LHCN-M2 (cell line): Measurements from ENCODE around the gene IFNGR2. TPM values are rescaled to one million over a fixed set of nuclear protein-coding genes. Genes with fewer than 3 reads are reported as not detected.
"Not testable (repeated sequence)": the region's sequence is repeated elsewhere in the genome, so short reads cannot be mapped to it uniquely, and the experiment has no call there.

Source experiments
- DNase-seq: peaks from one replicate; pipeline ENCODE4 v3.0.0-alpha.2; 2012; ENCODE audit warnings: low read depth
- total RNA-seq: library from RNA; depleted of rRNA; stranded (reverse); fragments of >200 nt; gene quantifications from 2 replicates; pipeline ENCODE4 v1.2.3, GENCODE V29; 2014

The IFNGR2 gene
- total RNA-seq, 1 experiment from 2014 or later: 45.4 TPM

- DNase-seq: peak; percentile 72
Measured at GRCh38 chr21:33402001-33402979, 923 bp upstream of the IFNGR2 start.

- peak; percentile 44 for DNase-seq
Measured at GRCh38 chr21:33403786-33404585, 773 bp downstream of the IFNGR2 start.

GRCh38 chr21:33406493-33406892, 3.3 kb downstream of the IFNGR2 start:
- DNase-seq: no peak

GRCh38 chr21:33411949-33412430, 8.8 kb downstream of the IFNGR2 start:
- DNase-seq: no peak

- DNase-seq: not testable (repeated sequence)
Measured at GRCh38 chr21:33412439-33412831, 9.2 kb downstream of the IFNGR2 start.

- no peak for DNase-seq
Measured at GRCh38 chr21:33412832-33413519, 9.8 kb downstream of the IFNGR2 start.

GRCh38 chr21:33414068-33414467, 10.9 kb downstream of the IFNGR2 start:
- DNase-seq: no peak

- no peak for DNase-seq
Measured at GRCh38 chr21:33414926-33415325, 11.7 kb downstream of the IFNGR2 start.

- no peak for DNase-seq
Measured at GRCh38 chr21:33418691-33419090, 15.5 kb downstream of the IFNGR2 start.

GRCh38 chr21:33419538-33420123, 16.4 kb downstream of the IFNGR2 start:
- DNase-seq: peak; percentile 83

GRCh38 chr21:33421713-33422393, 18.6 kb downstream of the IFNGR2 start:
- no peak for DNase-seq

- DNase-seq: no peak
Measured at GRCh38 chr21:33424214-33424613, 21.0 kb downstream of the IFNGR2 start.

GRCh38 chr21:33425825-33426224, 22.6 kb downstream of the IFNGR2 start:
- DNase-seq: no peak

- no peak for DNase-seq
Measured at GRCh38 chr21:33427051-33427450, 23.8 kb downstream of the IFNGR2 start.

- peak; percentile 54 for DNase-seq
Measured at GRCh38 chr21:33428669-33429068, 25.5 kb downstream of the IFNGR2 start.

- no peak for DNase-seq
Measured at GRCh38 chr21:33430858-33431257, 27.6 kb downstream of the IFNGR2 start.

- DNase-seq: no peak
Measured at GRCh38 chr21:33432496-33432895, 29.3 kb downstream of the IFNGR2 start.

GRCh38 chr21:33433001-33433400, 29.8 kb downstream of the IFNGR2 start:
- DNase-seq: no peak

- DNase-seq: no peak
Measured at GRCh38 chr21:33433425-33434114, 30.4 kb downstream of the IFNGR2 start.

GRCh38 chr21:33434770-33435360, 31.7 kb downstream of the IFNGR2 start:
- peak; percentile 95 for DNase-seq
